Suprapubic skin (tissue), 4 donors: Measurements from ENCODE around the gene ZEB1. TPM values are rescaled to one million over a fixed set of nuclear protein-coding genes. Genes with fewer than 3 reads are reported as not detected.

Experiments
- DNase-seq, 2 donors: peaks; one replicate each; pipeline ENCODE4 v3.0.0-alpha.2; 2019; ENCODE audit warnings: low spot score in 2 of 2
- H3K27ac ChIP-seq: fragments of 200-600 bp; sonication (generic); one replicate; pipeline ENCODE4 v1.5.1; 2019
- H3K27me3 ChIP-seq: fragments of 200-600 bp; sonication (generic); one replicate; pipeline ENCODE4 v1.5.1; 2019
- H3K36me3 ChIP-seq: fragments of 200-600 bp; sonication (generic); one replicate; pipeline ENCODE4 v1.5.1; 2019
- H3K4me1 ChIP-seq: fragments of 200-600 bp; sonication (generic); one replicate; pipeline ENCODE4 v1.5.1; 2019
- H3K4me3 ChIP-seq: fragments of 200-600 bp; sonication (generic); one replicate; pipeline ENCODE4 v1.5.1; 2019; ENCODE audit warnings: mild to moderate bottlenecking
- H3K9me3 ChIP-seq: fragments of 200-600 bp; sonication (generic); one replicate; pipeline ENCODE4 v1.5.1; 2019
- EP300 ChIP-seq: sonication (generic); formaldehyde crosslinking; IDR thresholded peaks from one replicate; pipeline ENCODE4 v1.6.1; 2017; ENCODE audit warnings: antibody characterized with exemption
- POLR2A ChIP-seq, 2 donors: fragments of 450-650 bp; IDR thresholded peaks; one replicate each; pipeline ENCODE4 v1.6.1; 2017; ENCODE audit warnings: antibody characterized with exemption in 2 of 2, mild to moderate bottlenecking in 2 of 2, moderate library complexity in 2 of 2
- POLR2AphosphoS5 ChIP-seq, 3 donors: sonication (generic); formaldehyde crosslinking; IDR thresholded peaks; one replicate each; pipeline ENCODE4 v1.6.1; 2017; ENCODE audit warnings: antibody characterized with exemption in 3 of 3
- WGBS: methylation state at CpG from one replicate; pipeline ENCODE4 v1.1.5; 2018; 5-methylcytosine and 5-hydroxymethylcytosine counted together
- total RNA-seq, 4 donors: library from RNA; depleted of rRNA; stranded (reverse); fragments of >200 nt; gene quantifications; one replicate each; pipeline ENCODE4 v1.1.0, GENCODE V29; 2016
- TF ChIP-seq, protein P1 (sequence below), 2 donors: fragments of 200-600 bp in 1 of 2; fragments of 450-650 bp in 1 of 2; sonication (generic) in 1 of 2; IDR thresholded peaks; one replicate each; pipeline ENCODE4 v1.5.1; 2016 to 2019; ENCODE audit warnings: antibody characterized with exemption in 2 of 2, mild to moderate bottlenecking in 1 of 2, moderate library complexity in 1 of 2

ZEB1 gene
- total RNA-seq, 4 donors from 2014 or later, result 7.1 to 35.8 (median 13.8) TPM

DNA sequence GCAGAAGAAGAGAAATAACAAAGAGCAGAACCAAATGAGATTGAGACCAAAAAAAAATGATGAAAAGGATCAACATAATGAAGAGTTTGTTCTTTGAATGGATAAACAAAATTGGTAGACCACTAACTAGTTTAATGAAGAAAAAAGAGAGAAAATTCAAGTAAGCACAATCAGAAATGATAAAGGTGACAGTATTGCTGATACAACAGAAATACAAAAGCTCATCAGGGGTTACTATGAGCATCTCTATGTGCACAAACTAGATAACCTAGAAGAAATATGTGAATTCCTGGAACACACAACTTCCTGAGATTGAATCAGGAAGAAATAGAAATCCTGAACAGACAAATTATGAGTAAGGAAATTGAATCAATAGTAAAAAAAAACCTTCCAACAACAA lies 157.1 kb downstream of the ZEB1 start:
- TF ChIP-seq EP300 (no peak), POLR2AphosphoS5 (IDR thresholded peaks at IDR 0.05) (no peak), POLR2A (IDR thresholded peaks at IDR 0.05) (no peak)
- TF ChIP-seq, protein P1, sequence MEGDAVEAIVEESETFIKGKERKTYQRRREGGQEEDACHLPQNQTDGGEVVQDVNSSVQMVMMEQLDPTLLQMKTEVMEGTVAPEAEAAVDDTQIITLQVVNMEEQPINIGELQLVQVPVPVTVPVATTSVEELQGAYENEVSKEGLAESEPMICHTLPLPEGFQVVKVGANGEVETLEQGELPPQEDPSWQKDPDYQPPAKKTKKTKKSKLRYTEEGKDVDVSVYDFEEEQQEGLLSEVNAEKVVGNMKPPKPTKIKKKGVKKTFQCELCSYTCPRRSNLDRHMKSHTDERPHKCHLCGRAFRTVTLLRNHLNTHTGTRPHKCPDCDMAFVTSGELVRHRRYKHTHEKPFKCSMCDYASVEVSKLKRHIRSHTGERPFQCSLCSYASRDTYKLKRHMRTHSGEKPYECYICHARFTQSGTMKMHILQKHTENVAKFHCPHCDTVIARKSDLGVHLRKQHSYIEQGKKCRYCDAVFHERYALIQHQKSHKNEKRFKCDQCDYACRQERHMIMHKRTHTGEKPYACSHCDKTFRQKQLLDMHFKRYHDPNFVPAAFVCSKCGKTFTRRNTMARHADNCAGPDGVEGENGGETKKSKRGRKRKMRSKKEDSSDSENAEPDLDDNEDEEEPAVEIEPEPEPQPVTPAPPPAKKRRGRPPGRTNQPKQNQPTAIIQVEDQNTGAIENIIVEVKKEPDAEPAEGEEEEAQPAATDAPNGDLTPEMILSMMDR (IDR thresholded peaks at IDR 0.05), result no peak
- no peaks in the 10 kb centered on the region for H3K4me1 ChIP-seq
- no peak overlapping the region for H3K27ac ChIP-seq
- no peaks in the 10 kb centered on the region for H3K27me3 ChIP-seq
- no peak for DNase-seq
- H3K9me3 ChIP-seq, result peaks cover 6% of the 10 kb centered on the region
- H3K4me3 ChIP-seq, result no peak overlapping the region
- no peaks in the 10 kb centered on the region for H3K36me3 ChIP-seq

DNA sequence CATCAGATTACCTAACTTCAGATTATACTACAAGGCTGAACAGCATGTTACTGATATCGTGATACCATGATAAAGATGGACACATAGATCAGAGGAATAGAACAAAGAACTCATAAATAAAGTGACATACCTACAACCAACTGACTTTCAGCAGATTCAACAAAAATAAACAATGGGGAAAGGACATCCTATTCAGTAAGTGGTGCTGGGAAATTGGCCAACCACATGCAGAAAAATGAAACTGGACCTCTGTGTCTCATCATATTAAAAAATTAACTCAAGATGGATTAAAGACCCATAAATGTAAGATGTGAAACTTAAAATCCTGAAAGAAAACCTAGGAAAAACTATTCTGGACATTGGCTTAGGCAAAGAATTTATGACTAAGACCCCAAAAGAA lies 158.6 kb downstream of the ZEB1 start:
- Histone ChIP-seq H3K4me1 (no peaks in the 10 kb centered on the region), H3K27ac (no peak overlapping the region), H3K4me3 (no peak overlapping the region), H3K9me3 (peaks cover 6% of the 10 kb centered on the region), H3K36me3 (no peaks in the 10 kb centered on the region), H3K27me3 (no peaks in the 10 kb centered on the region)
- TF ChIP-seq, protein P1 (IDR thresholded peaks at IDR 0.05), result no peak
- TF ChIP-seq EP300 (no peak), POLR2AphosphoS5 (IDR thresholded peaks at IDR 0.05) (no peak), POLR2A (IDR thresholded peaks at IDR 0.05) (no peak)
- no peak for DNase-seq
- 80% methylated on average over 1 of the region's 1 CpG for WGBS

DNA sequence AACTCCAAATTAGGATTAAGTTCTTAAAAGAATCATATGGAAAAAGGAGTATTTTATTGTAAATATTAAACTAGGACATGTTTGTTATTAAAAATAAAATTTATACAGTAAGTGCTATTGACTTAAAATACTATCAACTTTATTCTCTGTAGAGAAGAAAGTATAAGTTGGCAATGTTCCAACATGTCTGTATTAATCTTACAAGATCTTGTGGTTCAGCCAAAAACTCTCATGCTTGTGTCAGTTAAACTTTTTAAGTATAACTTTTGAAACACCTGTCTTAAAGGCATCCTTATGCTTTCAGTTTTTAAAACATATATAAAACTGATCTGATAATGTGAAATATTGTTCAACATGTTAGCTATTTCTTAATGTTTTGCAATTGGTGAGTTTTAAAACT lies 160.7 kb downstream of the ZEB1 start:
- Histone ChIP-seq H3K9me3 (peaks cover 6% of the 10 kb centered on the region), H3K36me3 (no peaks in the 10 kb centered on the region), H3K27ac (no peak overlapping the region), H3K27me3 (no peaks in the 10 kb centered on the region), H3K4me3 (no peak overlapping the region), H3K4me1 (no peaks in the 10 kb centered on the region)
- TF ChIP-seq, protein P1 (IDR thresholded peaks at IDR 0.05), result no peak
- TF ChIP-seq POLR2AphosphoS5 (IDR thresholded peaks at IDR 0.05) (no peak), POLR2A (IDR thresholded peaks at IDR 0.05) (no peak), EP300 (no peak)
- no peak for DNase-seq

DNA sequence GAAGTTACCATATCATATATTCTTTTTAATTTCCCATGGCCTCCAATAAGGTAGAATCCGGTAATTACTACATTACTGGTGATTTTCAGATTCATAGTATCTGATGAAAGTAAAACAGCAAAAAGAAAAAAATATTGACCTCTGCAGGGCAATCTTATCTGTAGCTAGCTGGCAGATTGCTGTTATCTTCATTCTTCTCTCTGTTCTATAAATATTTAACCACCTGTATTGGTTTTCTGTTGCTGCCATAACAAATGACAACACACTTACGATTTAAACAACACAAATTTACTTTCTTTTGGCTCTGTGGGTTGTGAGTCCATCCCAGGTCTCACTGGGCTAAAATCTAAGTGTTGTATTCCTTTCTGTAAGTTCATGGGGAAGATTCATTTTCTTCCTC lies 164.5 kb downstream of the ZEB1 start:
- WGBS, result 88% methylated on average over 2 of the region's 2 CpGs
- H3K4me1 ChIP-seq, result no peaks in the 10 kb centered on the region
- H3K9me3 ChIP-seq, result no peaks in the 10 kb centered on the region
- no peak overlapping the region for H3K27ac ChIP-seq
- TF ChIP-seq POLR2AphosphoS5 (IDR thresholded peaks at IDR 0.05) (no peak), EP300 (no peak)
- TF ChIP-seq, protein P1 (IDR thresholded peaks at IDR 0.05), result no peak
- H3K27me3 ChIP-seq, result no peaks in the 10 kb centered on the region
- H3K4me3 ChIP-seq, result no peak overlapping the region
- no peaks in the 10 kb centered on the region for H3K36me3 ChIP-seq
- no peak for DNase-seq

DNA sequence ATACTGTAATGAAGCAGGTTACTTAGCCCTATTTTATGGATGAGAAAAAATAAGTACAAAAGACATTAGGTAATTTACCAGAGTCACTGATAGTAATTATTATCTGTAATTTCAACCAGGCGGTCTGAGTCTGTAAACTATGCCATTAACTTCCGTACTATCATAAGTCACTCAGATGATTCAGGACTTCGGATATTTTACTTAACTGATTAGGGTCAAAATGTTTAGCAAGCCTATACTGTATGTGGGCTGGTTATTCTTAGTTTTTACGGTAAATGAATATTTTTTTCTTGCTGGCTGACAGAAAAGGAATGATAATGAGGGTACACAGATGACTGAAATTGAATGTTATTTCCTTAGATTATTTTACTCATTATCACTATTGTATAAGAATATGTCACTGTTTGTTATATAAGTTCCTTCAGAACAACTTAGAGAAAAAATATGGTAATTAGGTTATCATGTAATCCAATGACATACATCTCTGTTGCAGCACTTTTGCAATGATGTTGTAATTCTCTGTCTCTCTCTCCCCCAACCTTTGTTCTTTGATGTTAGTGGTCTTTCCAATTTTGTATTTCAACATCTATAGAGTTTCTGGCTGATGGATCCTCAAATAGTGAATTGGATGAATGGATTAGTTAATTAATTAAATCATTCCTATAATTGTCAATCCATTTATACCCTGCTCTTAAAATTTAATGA lies 165.6 kb downstream of the ZEB1 start:
- Histone ChIP-seq H3K36me3 (no peaks in the 10 kb centered on the region), H3K9me3 (no peaks in the 10 kb centered on the region), H3K4me3 (no peak overlapping the region), H3K27me3 (no peaks in the 10 kb centered on the region), H3K27ac (no peak overlapping the region), H3K4me1 (no peaks in the 10 kb centered on the region)
- 70% methylated on average over 4 of the region's 4 CpGs for whole genome bisulfite sequencing
- DNase-seq, result no peak
- TF ChIP-seq POLR2AphosphoS5 (IDR thresholded peaks at IDR 0.05) (no peak), EP300 (no peak), POLR2A (IDR thresholded peaks at IDR 0.05) (no peak)
- TF ChIP-seq, protein P1 (IDR thresholded peaks at IDR 0.05), result no peak
